ENCODE results near the gene TOR3A.
"Not testable (repeated sequence)": the region's sequence is repeated elsewhere in the genome, so short reads cannot be mapped to it uniquely, and the experiment has no call there.

- TF ChIP-seq CTCF, POLR2A (IDR thresholded peaks at IDR 0.05): not testable (repeated sequence)
Measured at GRCh38 chr1:179135168-179135567, 53.3 kb downstream of the TOR3A start.
